PC-3 (cell line): ENCODE data around the gene CLASP1.
"Not testable (repeated sequence)": the region's sequence is repeated elsewhere in the genome, so short reads cannot be mapped to it uniquely, and the experiment has no call there.

Experiments used
- EZH2 ChIP-seq: fragments of 300-600 bp; sonication (generic); IDR thresholded peaks from one replicate; pipeline ENCODE4 v1.6.1; 2017; ENCODE audit warnings: antibody characterized with exemption, mild to moderate bottlenecking, low read length; ENCODE audit not compliant: unreplicated experiment
- TF ChIP-seq, protein P1 (sequence below): fragments of 300-600 bp; sonication (generic); conservative IDR thresholded peaks from 2 replicates; pipeline ENCODE4 v1.5.1; 2017; ENCODE audit warnings: antibody characterized with exemption, low read depth, mild to moderate bottlenecking, low read length

- TF ChIP-seq, protein P1, sequence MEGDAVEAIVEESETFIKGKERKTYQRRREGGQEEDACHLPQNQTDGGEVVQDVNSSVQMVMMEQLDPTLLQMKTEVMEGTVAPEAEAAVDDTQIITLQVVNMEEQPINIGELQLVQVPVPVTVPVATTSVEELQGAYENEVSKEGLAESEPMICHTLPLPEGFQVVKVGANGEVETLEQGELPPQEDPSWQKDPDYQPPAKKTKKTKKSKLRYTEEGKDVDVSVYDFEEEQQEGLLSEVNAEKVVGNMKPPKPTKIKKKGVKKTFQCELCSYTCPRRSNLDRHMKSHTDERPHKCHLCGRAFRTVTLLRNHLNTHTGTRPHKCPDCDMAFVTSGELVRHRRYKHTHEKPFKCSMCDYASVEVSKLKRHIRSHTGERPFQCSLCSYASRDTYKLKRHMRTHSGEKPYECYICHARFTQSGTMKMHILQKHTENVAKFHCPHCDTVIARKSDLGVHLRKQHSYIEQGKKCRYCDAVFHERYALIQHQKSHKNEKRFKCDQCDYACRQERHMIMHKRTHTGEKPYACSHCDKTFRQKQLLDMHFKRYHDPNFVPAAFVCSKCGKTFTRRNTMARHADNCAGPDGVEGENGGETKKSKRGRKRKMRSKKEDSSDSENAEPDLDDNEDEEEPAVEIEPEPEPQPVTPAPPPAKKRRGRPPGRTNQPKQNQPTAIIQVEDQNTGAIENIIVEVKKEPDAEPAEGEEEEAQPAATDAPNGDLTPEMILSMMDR, result not testable (repeated sequence)
- TF ChIP-seq EZH2, result not testable (repeated sequence)
Measured at GRCh38 chr2:121610487-121610874, 38.8 kb downstream of the CLASP1 start.
